ENCODE measurements around the gene PSMA5.

DNA sequence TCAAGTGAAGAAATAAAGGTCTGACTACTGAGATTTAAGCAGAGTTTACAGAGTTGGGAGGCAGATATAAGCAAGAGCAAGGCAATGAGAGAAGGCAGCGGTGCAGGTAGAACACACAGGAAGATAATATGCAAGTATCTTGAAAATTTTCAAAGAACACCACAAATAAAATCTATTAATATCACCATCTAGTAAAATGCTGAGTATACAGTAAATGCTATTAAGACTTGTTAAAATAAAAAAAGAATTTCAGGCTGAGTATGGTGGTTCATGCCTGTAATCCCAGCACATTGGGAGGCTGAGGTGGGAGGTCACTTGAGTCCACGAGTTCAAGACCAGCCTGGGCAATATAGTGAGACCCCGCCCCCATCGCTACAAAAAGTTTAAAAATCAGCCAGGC is 48.5 kb downstream of the PSMA5 start:
- TF ChIP-seq, protein P1, sequence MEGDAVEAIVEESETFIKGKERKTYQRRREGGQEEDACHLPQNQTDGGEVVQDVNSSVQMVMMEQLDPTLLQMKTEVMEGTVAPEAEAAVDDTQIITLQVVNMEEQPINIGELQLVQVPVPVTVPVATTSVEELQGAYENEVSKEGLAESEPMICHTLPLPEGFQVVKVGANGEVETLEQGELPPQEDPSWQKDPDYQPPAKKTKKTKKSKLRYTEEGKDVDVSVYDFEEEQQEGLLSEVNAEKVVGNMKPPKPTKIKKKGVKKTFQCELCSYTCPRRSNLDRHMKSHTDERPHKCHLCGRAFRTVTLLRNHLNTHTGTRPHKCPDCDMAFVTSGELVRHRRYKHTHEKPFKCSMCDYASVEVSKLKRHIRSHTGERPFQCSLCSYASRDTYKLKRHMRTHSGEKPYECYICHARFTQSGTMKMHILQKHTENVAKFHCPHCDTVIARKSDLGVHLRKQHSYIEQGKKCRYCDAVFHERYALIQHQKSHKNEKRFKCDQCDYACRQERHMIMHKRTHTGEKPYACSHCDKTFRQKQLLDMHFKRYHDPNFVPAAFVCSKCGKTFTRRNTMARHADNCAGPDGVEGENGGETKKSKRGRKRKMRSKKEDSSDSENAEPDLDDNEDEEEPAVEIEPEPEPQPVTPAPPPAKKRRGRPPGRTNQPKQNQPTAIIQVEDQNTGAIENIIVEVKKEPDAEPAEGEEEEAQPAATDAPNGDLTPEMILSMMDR (IDR thresholded peaks at IDR 0.05 in 4 of 5, conservative IDR thresholded peaks at IDR 0.05 in 1 of 5) = no peak
- no peak for TF ChIP-seq POLR2A (IDR thresholded peaks at IDR 0.05)

Data from gastrocnemius medialis (tissue), 4 donors.